Measurements from ENCODE around the gene NUDT22.
A peak's percentile ranks its signal among the peaks of the same experiment; 100 is the strongest.

NUDT22 gene

DNA sequence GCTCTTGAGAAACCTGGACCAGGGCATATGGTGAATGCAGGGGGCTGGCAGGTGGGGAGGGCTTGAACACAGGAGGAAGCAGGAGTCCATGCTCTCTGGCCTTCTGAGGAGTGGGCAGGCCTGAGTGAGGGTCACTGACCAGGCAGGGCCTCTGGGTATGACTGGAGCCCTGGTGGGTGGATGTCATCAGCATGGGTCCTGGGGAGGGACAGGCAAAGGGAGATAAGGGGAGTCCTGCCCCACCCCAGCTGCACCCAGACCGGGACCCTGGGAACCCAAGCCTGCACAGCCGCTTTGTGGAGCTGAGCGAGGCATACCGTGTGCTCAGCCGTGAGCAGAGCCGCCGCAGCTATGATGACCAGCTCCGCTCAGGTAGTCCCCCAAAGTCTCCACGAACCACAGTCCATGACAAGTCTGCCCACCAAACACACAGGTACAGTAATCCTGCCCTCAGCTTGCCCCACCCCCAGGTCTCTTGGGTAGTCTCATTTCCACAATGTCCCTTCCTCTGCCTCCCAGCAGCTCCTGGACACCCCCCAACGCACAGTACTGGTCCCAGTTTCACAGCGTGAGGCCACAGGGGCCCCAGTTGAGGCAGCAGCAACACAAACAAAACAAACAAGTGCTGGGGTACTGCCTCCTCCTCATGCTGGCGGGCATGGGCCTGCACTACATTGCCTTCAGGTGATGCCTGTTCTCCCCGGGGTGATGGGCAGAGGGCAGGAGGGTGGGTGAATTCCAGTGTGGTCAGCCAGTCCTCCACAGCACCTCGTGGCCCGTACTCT lies 6.3 kb downstream of the NUDT22 start:
- POLR2A ChIA-PET (ENCODE audit: low non-redundant PET) = interaction anchor here (0.6 to 1.0 kb wide), 3 partner anchors 9 to 99 kb away, joined by 3 read pairs; partner anchors contain the start of gene FKBP2
- TF ChIP-seq, protein P1, sequence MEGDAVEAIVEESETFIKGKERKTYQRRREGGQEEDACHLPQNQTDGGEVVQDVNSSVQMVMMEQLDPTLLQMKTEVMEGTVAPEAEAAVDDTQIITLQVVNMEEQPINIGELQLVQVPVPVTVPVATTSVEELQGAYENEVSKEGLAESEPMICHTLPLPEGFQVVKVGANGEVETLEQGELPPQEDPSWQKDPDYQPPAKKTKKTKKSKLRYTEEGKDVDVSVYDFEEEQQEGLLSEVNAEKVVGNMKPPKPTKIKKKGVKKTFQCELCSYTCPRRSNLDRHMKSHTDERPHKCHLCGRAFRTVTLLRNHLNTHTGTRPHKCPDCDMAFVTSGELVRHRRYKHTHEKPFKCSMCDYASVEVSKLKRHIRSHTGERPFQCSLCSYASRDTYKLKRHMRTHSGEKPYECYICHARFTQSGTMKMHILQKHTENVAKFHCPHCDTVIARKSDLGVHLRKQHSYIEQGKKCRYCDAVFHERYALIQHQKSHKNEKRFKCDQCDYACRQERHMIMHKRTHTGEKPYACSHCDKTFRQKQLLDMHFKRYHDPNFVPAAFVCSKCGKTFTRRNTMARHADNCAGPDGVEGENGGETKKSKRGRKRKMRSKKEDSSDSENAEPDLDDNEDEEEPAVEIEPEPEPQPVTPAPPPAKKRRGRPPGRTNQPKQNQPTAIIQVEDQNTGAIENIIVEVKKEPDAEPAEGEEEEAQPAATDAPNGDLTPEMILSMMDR (conservative IDR thresholded peaks at IDR 0.05; ENCODE audit: low read depth) = no peak
- peak overlapping the region; percentile 98 for H3K27ac ChIP-seq
- DNase-seq (ENCODE audit: low spot score) = no peak
- CTCF ChIA-PET = interaction anchor here (0.6 to 1.7 kb wide), 4 partner anchors 19 to 382 kb away, joined by 3 to 6 read pairs (median 4); partner anchors contain the start of genes CATSPERZ and PLCB3

DNA sequence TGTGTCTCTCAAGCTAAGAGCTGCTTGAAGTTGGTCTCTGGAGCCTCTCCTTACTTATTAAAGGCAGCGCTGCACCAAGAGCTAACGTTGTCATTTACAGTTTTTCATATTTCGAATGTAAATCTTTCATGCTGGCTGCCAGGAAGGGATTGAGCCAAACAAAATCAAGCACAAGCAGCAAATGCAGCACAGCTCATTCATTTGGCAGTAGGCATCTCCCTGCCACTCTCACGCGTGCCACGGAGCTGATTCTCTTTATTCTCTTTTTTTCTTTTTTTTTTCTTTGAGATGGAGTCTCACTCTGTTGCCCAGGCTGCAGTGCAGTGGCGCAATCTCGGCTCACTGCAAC lies 6.9 kb downstream of the NUDT22 start:
- H3K27ac ChIP-seq = peak overlapping the region; percentile 98
- CTCF ChIA-PET = interaction anchor here (0.6 to 1.7 kb wide), 5 partner anchors 19 to 382 kb away, joined by 3 to 6 read pairs (median 3); partner anchors contain the start of genes CATSPERZ and PLCB3
- POLR2A ChIA-PET (ENCODE audit: low non-redundant PET) = interaction anchor here (0.6 to 1.0 kb wide), 3 partner anchors 8 to 99 kb away, joined by 3 read pairs; partner anchors contain the start of gene FKBP2
- DNase-seq (ENCODE audit: low spot score) = no peak
- TF ChIP-seq, protein P1 (conservative IDR thresholded peaks at IDR 0.05; ENCODE audit: low read depth) = no peak

DNA sequence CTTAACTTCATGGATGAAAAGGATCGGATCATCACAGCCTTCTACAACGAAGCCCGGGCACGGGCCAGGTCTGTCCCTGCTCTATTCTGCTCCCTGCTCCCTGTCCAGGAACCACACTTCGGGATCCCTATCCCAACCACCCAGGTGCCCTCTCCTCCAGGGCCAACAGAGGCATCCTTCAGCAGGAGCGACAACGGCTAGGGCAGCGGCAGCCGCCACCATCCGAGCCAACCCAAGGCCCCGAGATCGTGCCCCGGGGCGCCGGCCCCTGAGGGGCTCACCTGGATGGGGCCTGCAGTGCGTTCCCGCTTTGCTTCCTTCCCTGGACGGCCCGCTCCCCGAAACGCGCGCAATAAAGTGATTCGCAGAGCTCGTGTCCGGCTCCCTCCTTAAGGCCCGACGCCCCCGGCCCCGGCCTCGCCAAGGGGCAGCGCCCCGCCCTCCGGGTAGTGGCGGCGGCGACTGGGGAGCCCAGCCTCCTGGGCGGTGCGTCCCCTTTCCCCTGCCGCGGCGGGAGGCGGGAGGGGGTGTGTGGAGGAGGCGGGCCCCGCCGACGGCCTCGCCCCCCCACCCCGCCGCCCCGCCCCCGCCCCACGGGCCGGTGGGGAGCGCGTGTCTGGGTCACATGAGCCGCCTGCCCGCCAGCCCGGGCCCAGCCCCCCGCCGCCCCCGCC lies 8.0 kb downstream of the NUDT22 start, which contains the start of gene VEGFB:
Gene VEGFB, plus strand, starts transcription at position 672 of the 674 bp plus-strand sequence. CDS start 250 bp downstream, outside the sequence.
- ChIA-PET POLR2A (ENCODE audit: low non-redundant PET) (no interaction called here), CTCF (interaction anchor here (0.9 kb wide), 1 partner anchor 67 kb away, joined by 3 read pairs; no protein-coding TSS in a partner anchor)
- TF ChIP-seq, protein P1 (conservative IDR thresholded peaks at IDR 0.05; ENCODE audit: low read depth) = no peak
- DNase-seq (ENCODE audit: low spot score) = no peak
- peak within 1 kb of the TSS; percentile 98 for H3K27ac ChIP-seq

DNA sequence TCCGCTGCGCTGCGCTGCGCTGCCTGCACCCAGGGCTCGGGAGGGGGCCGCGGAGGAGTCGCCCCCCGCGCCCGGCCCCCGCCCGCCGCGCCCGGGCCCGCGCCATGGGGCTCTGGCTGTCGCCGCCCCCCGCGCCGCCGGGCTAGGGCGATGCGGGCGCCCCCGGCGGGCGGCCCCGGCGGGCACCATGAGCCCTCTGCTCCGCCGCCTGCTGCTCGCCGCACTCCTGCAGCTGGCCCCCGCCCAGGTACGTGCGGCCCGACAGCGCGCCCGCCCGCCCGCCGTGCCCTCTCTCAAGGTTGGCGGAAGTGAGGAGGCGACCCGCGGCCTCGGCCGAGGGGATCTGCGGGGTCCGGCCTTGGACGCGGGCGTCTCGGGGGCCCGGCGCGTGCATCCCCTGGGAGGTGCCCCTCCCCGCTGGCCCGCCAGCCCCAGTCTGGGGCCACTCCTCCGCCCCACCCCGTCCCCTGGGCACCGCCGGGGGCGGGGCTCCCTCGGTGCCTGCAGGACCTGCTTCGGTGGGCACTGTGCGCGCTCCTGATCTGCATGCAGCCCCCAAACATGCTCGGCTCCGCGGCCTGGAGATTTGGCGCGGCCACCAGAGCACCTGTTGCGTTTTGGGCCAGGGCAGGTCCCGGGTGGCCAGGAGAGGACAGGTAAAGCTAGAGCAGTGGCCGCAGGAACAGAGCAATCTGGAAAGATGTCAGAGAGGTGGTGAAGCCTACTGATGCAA lies 8.7 kb downstream of the NUDT22 start:
- ChIA-PET CTCF (no interaction called here), POLR2A (ENCODE audit: low non-redundant PET) (interaction anchor here (0.6 kb wide), 1 partner anchor 23 kb away, joined by 5 read pairs; no protein-coding TSS in a partner anchor)
- peak overlapping the region; percentile 98 for H3K27ac ChIP-seq
- TF ChIP-seq, protein P1 (conservative IDR thresholded peaks at IDR 0.05; ENCODE audit: low read depth) = no peak
- no peak for DNase-seq (ENCODE audit: low spot score)

DNA sequence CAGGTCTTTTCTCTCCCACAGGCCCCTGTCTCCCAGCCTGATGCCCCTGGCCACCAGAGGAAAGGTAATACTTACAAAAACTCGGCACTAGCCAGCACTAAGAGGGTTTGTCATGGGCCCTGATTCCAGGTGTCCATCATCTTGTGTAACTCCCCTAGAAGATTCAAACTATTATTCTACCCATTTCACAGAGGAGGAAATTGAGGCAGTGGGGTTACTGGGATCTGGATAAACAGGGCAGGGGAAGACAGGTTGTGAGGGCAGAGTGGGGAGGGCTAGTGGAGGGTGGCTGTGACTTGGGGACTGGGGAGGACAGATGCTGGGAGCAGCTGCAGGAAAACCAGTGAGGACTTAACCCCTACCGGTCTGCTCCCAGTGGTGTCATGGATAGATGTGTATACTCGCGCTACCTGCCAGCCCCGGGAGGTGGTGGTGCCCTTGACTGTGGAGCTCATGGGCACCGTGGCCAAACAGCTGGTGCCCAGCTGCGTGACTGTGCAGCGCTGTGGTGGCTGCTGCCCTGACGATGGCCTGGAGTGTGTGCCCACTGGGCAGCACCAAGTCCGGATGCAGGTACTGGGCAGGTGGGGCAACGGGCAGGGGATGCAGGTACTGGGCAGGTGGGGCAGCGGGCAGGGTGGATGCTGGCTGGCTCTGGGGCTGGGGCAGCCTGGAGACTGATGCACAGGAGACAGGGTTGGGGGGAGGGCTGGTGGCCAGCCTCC lies 9.5 kb downstream of the NUDT22 start:
- DNase-seq (ENCODE audit: low spot score) = no peak
- POLR2A ChIA-PET (ENCODE audit: low non-redundant PET) = no interaction called here
- peak overlapping the region; percentile 98 for H3K27ac ChIP-seq
- CTCF ChIA-PET = interaction anchor here (0.6 kb wide), 1 partner anchor 70 kb away, joined by 3 read pairs; no protein-coding TSS in a partner anchor
- TF ChIP-seq, protein P1 (conservative IDR thresholded peaks at IDR 0.05; ENCODE audit: low read depth) = no peak
